HG03095 (cell line): ENCODE results near the gene ZBTB16.

Experiments used
- ATAC-seq: cut with Tn5 transposase; IDR thresholded peaks from one replicate; pipeline ENCODE4 v1.9.1; 2021; ENCODE audit warnings: moderate library complexity; ENCODE audit not compliant: unreplicated experiment

Gene ZBTB16

DNA sequence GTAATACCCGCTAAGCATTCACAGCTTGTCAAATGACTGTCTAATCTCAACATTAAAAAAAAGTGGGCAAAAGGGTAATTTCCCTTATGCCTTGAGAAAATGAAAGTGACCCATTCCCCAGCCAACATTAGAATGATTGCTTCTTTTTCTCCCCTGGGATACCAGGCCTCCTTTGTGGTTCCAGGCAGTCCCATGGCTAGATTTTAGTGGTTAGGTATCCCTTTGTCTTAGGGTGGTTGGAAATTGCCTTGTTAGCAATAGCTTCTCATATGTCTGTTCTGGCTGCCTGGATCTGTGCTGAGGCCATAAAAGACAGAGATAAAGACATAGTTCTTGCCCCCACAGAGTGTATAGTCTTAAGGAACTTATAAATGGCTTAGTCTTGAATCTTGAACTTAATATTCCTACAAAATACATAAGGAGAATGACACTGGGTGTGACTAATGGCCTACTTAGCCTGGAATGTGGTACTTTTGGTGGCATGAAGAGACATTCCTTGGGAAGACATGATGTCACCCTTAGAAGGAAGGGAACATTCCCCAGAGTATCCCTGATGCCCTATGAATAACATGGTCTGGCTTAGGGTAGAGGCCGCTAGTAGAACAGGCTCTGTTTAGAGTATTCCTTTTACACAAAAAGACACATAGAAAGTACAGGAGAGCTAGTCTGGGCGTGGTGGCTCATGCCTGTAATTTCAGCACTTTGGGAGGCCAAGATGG is 90.3 kb downstream of the ZBTB16 start:
- no peak for ATAC-seq

- no peak for ATAC-seq
Observed at GRCh38 chr11:114150671-114151070, 91.2 kb downstream of the ZBTB16 start.

GRCh38 chr11:114151631-114152030 is 92.1 kb downstream of the ZBTB16 start:
- no peak for ATAC-seq

DNA sequence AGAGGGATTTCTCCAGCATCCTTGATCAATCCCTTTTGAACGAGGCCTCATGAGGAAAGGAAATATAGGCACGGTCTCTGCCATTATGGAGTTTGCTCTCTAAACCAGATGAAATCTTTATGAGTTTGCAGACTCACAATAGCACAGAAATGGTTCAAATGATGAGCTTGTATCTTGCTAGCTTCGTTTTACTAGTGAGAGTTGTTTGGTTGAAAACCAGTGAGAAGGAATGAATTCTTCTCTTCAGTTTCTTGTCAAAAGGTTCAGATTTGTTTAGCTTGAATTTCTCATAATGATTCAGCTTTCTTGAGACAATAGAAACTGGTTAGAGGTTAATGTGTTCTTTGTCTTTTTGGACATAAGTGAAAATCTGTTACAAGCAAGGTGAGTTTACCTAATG is 92.7 kb downstream of the ZBTB16 start:
- no peak for ATAC-seq

DNA sequence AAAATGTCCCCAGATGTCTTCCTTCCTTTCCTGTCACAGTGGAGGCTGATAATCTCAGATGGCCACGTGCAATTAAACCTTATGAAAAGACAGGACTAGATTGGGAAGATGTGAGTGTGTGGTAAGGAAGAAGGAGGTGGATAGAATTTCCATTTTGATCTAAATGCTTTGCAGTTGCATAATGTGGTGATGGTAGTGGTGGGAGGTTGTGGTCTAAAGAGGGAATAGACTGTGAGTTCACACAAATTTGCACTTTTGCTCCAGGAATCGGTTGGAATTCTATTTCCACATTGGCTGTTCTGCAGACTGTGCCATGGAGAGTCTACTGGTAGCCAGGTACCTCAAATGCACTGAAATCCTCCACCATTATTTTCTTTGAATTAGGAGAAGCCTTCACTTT is 93.3 kb downstream of the ZBTB16 start:
- no peak for ATAC-seq

DNA sequence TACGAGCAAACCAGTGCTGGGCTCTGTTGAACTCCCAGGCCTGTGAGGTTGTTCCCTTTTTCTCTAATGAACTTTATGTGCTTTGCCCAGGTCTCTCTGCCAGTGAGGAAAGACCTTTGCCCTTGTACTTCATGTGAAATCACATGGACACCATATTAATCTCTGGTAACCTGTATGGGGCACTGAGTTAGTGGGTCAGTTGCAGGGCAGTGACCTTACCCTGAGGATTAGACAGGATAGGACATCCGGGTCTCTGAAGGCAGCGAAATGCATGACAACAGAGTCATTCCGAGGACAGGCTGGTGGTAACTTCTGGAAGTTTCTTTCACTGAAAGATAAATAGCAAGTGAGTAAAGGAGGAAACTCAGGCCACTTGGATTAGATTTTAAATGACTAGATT is 93.7 kb downstream of the ZBTB16 start:
- no peak for ATAC-seq

- no peak for ATAC-seq
Observed at GRCh38 chr11:114154271-114155047, 94.9 kb downstream of the ZBTB16 start.

DNA sequence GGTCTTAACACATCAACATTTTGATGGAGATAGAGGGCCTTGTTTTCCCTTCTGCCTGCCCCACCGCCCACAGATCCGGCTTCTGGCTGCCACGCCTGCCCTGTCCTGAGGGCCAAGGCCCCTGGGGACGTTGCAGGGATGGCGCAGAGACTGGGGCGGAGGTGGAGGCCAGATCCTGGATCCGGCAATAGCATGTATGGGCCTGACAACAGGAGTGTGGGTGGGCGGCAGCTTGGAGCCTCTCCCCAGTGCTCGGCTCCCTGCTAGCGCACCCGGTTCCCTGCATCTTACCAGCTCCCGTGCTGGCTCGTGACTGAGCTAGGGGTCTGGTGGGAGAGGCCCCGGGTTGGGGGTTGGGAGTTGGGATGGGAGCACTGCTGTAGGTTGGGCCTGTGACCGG is 95.6 kb downstream of the ZBTB16 start:
- ATAC-seq = no peak

DNA sequence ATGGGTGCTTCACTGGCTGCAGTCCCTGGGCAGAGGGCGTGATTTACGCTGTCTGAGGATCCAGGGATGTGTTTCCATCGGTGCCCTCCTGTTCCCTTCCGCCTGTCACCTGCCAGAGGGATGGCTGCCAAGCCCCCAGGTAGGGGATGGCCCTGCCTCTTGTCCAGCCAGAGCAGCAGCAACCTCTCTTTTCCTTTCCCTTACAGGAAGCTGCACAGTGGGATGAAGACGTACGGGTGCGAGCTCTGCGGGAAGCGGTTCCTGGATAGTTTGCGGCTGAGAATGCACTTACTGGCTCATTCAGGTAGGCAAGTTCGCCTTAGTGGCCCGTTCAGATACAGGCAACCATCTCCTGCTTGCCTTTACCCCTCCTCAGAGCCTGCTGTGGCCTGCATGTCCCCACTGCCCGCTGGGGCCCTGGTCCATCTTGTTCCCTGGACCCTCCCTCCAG is 96.6 kb downstream of the ZBTB16 start:
- no peak for ATAC-seq

- no peak for ATAC-seq
Observed at GRCh38 chr11:114156782-114157181, 97.3 kb downstream of the ZBTB16 start.

- ATAC-seq = no peak
Observed at GRCh38 chr11:114157476-114158050, 98.1 kb downstream of the ZBTB16 start.

- ATAC-seq = no peak
Observed at GRCh38 chr11:114158421-114158820, 98.9 kb downstream of the ZBTB16 start.

GRCh38 chr11:114158886-114159285 is 99.4 kb downstream of the ZBTB16 start:
- no peak for ATAC-seq

GRCh38 chr11:114159320-114159719 is 99.8 kb downstream of the ZBTB16 start:
- ATAC-seq = no peak

DNA sequence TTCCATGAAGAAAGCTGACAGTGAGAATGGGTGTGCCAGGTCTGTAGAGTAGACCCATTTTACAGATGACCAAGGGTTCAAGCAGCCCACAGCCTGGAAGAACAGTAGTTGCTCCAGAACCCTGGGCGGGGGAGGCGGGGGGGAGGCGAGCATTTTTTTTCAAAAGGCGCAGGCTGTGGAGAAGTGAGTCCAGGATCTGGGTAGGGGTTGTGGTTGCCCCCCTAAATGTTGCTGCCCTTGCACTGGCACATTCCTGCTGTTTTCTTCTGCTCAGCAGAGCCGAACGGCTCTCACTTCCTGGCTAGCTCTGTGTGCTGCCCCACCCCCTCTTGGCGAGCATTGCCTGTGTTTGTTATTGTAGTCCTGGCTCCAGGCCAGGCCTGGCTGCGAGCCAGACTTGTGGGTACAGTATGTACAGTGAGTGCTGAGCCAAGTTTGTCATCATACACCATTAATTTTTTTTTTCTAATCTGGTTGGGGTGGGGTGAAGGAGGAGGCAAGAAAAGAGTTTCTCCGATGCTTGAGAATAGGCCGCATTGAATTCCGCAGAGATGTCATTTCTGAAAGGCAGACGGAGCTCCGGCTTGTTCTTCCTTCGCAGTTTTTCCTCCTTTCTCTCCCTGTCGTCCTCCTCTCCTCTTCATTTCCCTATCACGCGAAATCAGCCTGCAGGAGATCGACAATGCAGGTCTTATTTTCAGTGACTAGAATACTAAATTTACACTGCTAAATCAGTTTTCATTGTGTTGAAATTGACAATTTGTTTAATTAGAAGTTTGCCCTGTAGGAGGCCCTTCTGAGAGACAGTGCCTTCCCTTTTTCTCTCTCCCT is 100.5 kb downstream of the ZBTB16 start:
- ATAC-seq = no peak

GRCh38 chr11:114160894-114161293 is 101.4 kb downstream of the ZBTB16 start:
- no peak for ATAC-seq

GRCh38 chr11:114161486-114162250 is 102.2 kb downstream of the ZBTB16 start:
- ATAC-seq = no peak

- ATAC-seq = no peak
Observed at GRCh38 chr11:114162719-114163123, 103.2 kb downstream of the ZBTB16 start.

GRCh38 chr11:114163229-114163631 is 103.7 kb downstream of the ZBTB16 start:
- ATAC-seq = no peak

GRCh38 chr11:114163830-114164401 is 104.4 kb downstream of the ZBTB16 start:
- ATAC-seq = no peak
